K562 (cell line): ENCODE data around the gene HPS1. TPM values are rescaled to one million over a fixed set of nuclear protein-coding genes. Genes with fewer than 3 reads are reported as not detected.

ENCODE experiments used
- CBX3 ChIP-seq, 2 experiments: IDR thresholded peaks; 1 replicate in 1 of 2; 2 replicates in 1 of 2; pipeline ENCODE4 v1.6.1; 2012; ENCODE audit warnings: inconsistent platforms in 2 of 2, low read length in 2 of 2, borderline replicate concordance in 1 of 2, control low read depth in 1 of 2
- MTA2 ChIP-seq: fragments of 450-650 bp; IDR thresholded peaks from 2 replicates; pipeline ENCODE4 v1.6.1; 2016; ENCODE audit warnings: low read depth
- NCOR1 ChIP-seq: fragments of 450-650 bp; IDR thresholded peaks from 2 replicates; pipeline ENCODE4 v1.6.1; 2016; ENCODE audit warnings: mild to moderate bottlenecking, moderate library complexity
- POLR2H ChIP-seq: IDR thresholded peaks from 2 replicates; pipeline ENCODE4 v1.6.1; 2016; ENCODE audit warnings: missing genetic modification characterization, low read depth, mild to moderate bottlenecking, control low read depth, missing compliant biosample characterization, moderate library complexity
- SMAD2 ChIP-seq: fragments of 150-350 bp; IDR thresholded peaks from 2 replicates; pipeline ENCODE4 v1.6.1; 2014; ENCODE audit warnings: low read depth, mild to moderate bottlenecking, low read length
- SNIP1 ChIP-seq: fragments of 450-650 bp; IDR thresholded peaks from 2 replicates; pipeline ENCODE4 v1.7.1; 2017; ENCODE audit warnings: low read depth, mild to moderate bottlenecking
- SRF ChIP-seq, 2 experiments: fragments of 250-450, 450-650 bp in 1 of 2; sonication (Bioruptor Pico) in 1 of 2; sonication (generic) in 1 of 2; formaldehyde crosslinking; IDR thresholded peaks; 2 replicates each; pipeline versions ENCODE4 v1.5.0 to v1.5.1; 2020 to 2022; ENCODE audit warnings: mild to moderate bottlenecking in 1 of 2, missing genetic modification reagents in 1 of 2
- TAF1 ChIP-seq: IDR thresholded peaks from 2 replicates; pipeline ENCODE4 v1.6.1; 2011; ENCODE audit warnings: mild to moderate bottlenecking, low read length, moderate library complexity; ENCODE audit not compliant: insufficient read depth, control insufficient read depth, severe bottlenecking; ENCODE audit errors: extremely low read depth
- TOE1 ChIP-seq, 2 experiments: fragments of 450-650 bp in 1 of 2; sonication (generic) in 1 of 2; formaldehyde crosslinking in 1 of 2; IDR thresholded peaks; 2 replicates each; pipeline versions ENCODE4 v1.7.1 to v1.8.0; 2016 to 2022; ENCODE audit warnings: borderline replicate concordance in 2 of 2, mild to moderate bottlenecking in 2 of 2, antibody characterized with exemption in 1 of 2, inconsistent platforms in 1 of 2, low read depth in 1 of 2, missing genetic modification reagents in 1 of 2, moderate library complexity in 1 of 2
- TRIM24 ChIP-seq, 2 experiments: fragments of 450-650 bp; IDR thresholded peaks; 2 replicates each; pipeline ENCODE4 v1.6.1; 2016
- ZBED1 ChIP-seq: IDR thresholded peaks from 2 replicates; pipeline ENCODE4 v1.6.1; 2014
- ZC3H4 ChIP-seq: sonication (generic); formaldehyde crosslinking; IDR thresholded peaks from 2 replicates; pipeline ENCODE4 v1.9.0; 2021; ENCODE audit warnings: missing genetic modification reagents, borderline replicate concordance
- ZNF124 ChIP-seq: sonication (generic); formaldehyde crosslinking; IDR thresholded peaks from 2 replicates; pipeline ENCODE4 v1.8.1; 2022; ENCODE audit warnings: missing genetic modification reagents
- ZNF263 ChIP-seq: sonication (generic); formaldehyde crosslinking; IDR thresholded peaks from 2 replicates; pipeline ENCODE4 v1.8.0; 2022; ENCODE audit warnings: mild to moderate bottlenecking, missing genetic modification reagents, borderline replicate concordance
- ZNF347 ChIP-seq: fragments of 450-650 bp; formaldehyde crosslinking; IDR thresholded peaks from 2 replicates; pipeline ENCODE4 v1.4.0; 2020; ENCODE audit warnings: low read depth, mild to moderate bottlenecking, moderate library complexity
- ZNF354B ChIP-seq: fragments of 250-450 bp; sonication (Bioruptor Pico); IDR thresholded peaks from 2 replicates; pipeline ENCODE4 v1.4.0; 2020
- ZNF384 ChIP-seq: IDR thresholded peaks from 2 replicates; pipeline ENCODE4 v1.6.1; 2012; ENCODE audit warnings: low read depth, low read length, improper control_type of control experiment
- ZNF655 ChIP-seq: fragments of 250-450 bp; sonication (Bioruptor Pico); IDR thresholded peaks from 2 replicates; pipeline ENCODE4 v1.5.0; 2021
- ZZZ3 ChIP-seq: fragments of 450-650 bp; IDR thresholded peaks from 2 replicates; pipeline ENCODE4 v1.6.1; 2016; ENCODE audit warnings: antibody characterized with exemption, mild to moderate bottlenecking, moderate library complexity
- polyA plus RNA-seq, 8 experiments: library from polyadenylated mRNA; depleted of rRNA in 4 of 8; stranded (reverse) in 5 of 8; unstranded in 3 of 8; fragments of >200 nt; fragmentation: Nextera tagmentation in 2 of 8; fragmentation: Illumina TruSeq in 1 of 8; extraction: Ambion mirVana in 2 of 8; extraction: Trizol in 1 of 8; gene quantifications; 2 replicates each; pipeline versions ENCODE4 v1.2.1 to v1.2.3, GENCODE V29; 2011 to 2014; ENCODE audit warnings: inconsistent platforms in 1 of 8, missing spikeins in 1 of 8
- total RNA-seq, 7 experiments: library from RNA; depleted of rRNA in 6 of 7; stranded (reverse); fragments of >200 nt in 6 of 7; fragmentation: Illumina TruSeq in 2 of 7; extraction: Trizol in 2 of 7; gene quantifications; 2 replicates each; pipeline versions ENCODE4 v1.2.1 to v1.2.3, GENCODE V29; 2011 to 2021; ENCODE audit warnings: low replicate concordance in 1 of 7
- TF ChIP-seq, protein P1 (sequence below), 2 experiments: fragments of 150-350 bp in 1 of 2; IDR thresholded peaks; 2 replicates each; pipeline ENCODE4 v1.6.1; 2012 to 2016; ENCODE audit warnings: low read depth in 2 of 2, low read length in 2 of 2, mild to moderate bottlenecking in 1 of 2, moderate library complexity in 1 of 2
- TF ChIP-seq, protein P2 (sequence below): fragments of 250-450 bp; sonication (Bioruptor Pico); IDR thresholded peaks from 2 replicates; pipeline ENCODE4 v1.5.0; 2021; ENCODE audit warnings: mild to moderate bottlenecking, borderline replicate concordance
- TF ChIP-seq, protein P3 (sequence below): sonication (generic); formaldehyde crosslinking; IDR thresholded peaks from 2 replicates; pipeline ENCODE4 v1.5.0; 2020; ENCODE audit warnings: missing genetic modification reagents

Gene HPS1
- total and polyA plus RNA-seq, 9 of the 15 experiments (the other 6 are each of a cell fraction or from before 2014, with no cell fraction given): 18.1 to 43.6 (median 26.3) TPM

DNA sequence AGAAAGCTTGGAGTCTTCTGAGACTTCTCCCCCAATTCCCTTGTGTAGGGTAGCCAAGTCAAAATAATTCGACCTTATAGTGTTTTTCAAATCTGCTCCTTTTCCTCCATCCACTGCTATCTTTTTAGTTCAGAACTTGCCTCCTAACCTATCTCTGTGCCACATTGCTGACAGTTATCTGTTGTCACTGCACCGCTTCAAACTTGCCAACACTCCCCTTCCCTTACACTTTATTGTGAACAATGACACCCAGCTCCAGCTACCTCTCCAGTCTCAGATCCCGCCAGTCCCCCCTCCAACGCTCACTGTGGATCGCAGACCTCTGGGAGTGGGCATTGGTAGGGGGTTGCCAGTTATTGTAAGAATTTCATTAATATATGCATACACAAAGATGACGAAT is 16.3 kb upstream of the HPS1 start (continued):
- TF ChIP-seq TAF1 (no peak), SNIP1 (no peak), ZC3H4 (no peak), ZZZ3 (no peak), POLR2H (tag) (no peak), ZBED1 (no peak), ZNF384 (0 out of 2 replicates have a peak, but pooled peaks have one; percentile 26), NCOR1 (peak; percentile 90), ZNF347 (CRISPR knock-in tag) (no peak), MTA2 (peak; percentile 81), TRIM24 (IDR thresholded peaks at IDR 0.05) (peak; percentile 77 to 79), ZNF655 (CRISPR knock-in tag) (no peak), SMAD2 (no peak), ZNF354B (no peak), ZNF124 (no peak), ZNF263 (CRISPR knock-in tag) (no peak), TOE1 (IDR thresholded peaks at IDR 0.05; ENCODE audit: borderline replicate concordance) (no peak), TOE1 (CRISPR knock-in tag; IDR thresholded peaks at IDR 0.05; ENCODE audit: borderline replicate concordance, low read depth) (no peak), CBX3 (IDR thresholded peaks at IDR 0.05; ENCODE audit: borderline replicate concordance in 1 of 2, low read length in 2 of 2) (no peak), SRF (CRISPR knock-in tag; IDR thresholded peaks at IDR 0.05) (no peak)
- TF ChIP-seq, protein P1, sequence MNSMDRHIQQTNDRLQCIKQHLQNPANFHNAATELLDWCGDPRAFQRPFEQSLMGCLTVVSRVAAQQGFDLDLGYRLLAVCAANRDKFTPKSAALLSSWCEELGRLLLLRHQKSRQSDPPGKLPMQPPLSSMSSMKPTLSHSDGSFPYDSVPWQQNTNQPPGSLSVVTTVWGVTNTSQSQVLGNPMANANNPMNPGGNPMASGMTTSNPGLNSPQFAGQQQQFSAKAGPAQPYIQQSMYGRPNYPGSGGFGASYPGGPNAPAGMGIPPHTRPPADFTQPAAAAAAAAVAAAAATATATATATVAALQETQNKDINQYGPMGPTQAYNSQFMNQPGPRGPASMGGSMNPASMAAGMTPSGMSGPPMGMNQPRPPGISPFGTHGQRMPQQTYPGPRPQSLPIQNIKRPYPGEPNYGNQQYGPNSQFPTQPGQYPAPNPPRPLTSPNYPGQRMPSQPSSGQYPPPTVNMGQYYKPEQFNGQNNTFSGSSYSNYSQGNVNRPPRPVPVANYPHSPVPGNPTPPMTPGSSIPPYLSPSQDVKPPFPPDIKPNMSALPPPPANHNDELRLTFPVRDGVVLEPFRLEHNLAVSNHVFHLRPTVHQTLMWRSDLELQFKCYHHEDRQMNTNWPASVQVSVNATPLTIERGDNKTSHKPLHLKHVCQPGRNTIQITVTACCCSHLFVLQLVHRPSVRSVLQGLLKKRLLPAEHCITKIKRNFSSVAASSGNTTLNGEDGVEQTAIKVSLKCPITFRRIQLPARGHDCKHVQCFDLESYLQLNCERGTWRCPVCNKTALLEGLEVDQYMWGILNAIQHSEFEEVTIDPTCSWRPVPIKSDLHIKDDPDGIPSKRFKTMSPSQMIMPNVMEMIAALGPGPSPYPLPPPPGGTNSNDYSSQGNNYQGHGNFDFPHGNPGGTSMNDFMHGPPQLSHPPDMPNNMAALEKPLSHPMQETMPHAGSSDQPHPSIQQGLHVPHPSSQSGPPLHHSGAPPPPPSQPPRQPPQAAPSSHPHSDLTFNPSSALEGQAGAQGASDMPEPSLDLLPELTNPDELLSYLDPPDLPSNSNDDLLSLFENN (IDR thresholded peaks at IDR 0.05; ENCODE audit: low read depth in 2 of 2, low read length in 2 of 2): 0 out of 4 replicates have a peak, but pooled peaks of 1 of the 2 experiments have one; percentile 65
- TF ChIP-seq, protein P2, sequence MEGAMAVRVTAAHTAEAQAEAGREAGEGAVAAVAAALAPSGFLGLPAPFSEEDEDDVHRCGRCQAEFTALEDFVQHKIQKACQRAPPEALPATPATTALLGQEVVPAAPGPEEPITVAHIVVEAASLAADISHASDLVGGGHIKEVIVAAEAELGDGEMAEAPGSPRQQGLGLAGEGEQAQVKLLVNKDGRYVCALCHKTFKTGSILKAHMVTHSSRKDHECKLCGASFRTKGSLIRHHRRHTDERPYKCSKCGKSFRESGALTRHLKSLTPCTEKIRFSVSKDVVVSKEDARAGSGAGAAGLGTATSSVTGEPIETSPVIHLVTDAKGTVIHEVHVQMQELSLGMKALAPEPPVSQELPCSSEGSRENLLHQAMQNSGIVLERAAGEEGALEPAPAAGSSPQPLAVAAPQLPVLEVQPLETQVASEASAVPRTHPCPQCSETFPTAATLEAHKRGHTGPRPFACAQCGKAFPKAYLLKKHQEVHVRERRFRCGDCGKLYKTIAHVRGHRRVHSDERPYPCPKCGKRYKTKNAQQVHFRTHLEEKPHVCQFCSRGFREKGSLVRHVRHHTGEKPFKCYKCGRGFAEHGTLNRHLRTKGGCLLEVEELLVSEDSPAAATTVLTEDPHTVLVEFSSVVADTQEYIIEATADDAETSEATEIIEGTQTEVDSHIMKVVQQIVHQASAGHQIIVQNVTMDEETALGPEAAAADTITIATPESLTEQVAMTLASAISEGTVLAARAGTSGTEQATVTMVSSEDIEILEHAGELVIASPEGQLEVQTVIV (CRISPR knock-in tag): no peak
- TF ChIP-seq, protein P3, sequence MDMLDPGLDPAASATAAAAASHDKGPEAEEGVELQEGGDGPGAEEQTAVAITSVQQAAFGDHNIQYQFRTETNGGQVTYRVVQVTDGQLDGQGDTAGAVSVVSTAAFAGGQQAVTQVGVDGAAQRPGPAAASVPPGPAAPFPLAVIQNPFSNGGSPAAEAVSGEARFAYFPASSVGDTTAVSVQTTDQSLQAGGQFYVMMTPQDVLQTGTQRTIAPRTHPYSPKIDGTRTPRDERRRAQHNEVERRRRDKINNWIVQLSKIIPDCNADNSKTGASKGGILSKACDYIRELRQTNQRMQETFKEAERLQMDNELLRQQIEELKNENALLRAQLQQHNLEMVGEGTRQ (CRISPR knock-in tag): no peak
